ELR (cell line): ENCODE results near the gene PPP1R11.
A peak's percentile ranks its signal among the peaks of the same experiment; 100 is the strongest.

Experiments
- DNase-seq: peaks from one replicate; pipeline ENCODE4 v3.0.0-alpha.2; 2015; ENCODE audit warnings: low read depth

Gene PPP1R11

DNA sequence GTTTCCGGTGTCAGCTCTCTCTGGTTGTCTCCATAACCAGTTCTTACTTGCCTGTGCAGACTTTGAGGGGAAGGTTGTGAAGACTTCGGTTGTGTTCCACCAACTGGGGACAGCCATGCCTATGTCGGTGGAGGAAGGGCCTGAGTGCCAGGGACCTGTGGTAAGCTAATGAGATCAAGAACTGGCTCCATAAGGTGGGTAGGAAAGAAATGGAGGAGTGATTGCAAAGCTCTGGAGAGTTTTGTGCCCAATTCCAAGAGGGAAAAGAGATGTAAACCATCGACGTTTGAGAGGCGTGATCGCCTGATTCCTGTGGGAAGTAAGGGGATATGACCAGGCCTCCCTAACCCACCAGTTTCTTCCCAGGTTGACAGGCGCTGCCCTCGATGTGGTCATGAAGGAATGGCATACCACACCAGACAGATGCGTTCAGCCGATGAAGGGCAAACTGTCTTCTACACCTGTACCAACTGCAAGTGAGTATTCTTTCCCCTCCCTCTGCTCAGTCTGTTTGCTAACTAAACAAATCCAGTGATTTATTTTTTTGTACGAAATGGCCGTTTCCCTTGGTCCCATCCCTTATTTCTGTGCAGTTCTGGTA, 5.0 kb upstream of the PPP1R11 start:
- DNase-seq, result no peak

DNA sequence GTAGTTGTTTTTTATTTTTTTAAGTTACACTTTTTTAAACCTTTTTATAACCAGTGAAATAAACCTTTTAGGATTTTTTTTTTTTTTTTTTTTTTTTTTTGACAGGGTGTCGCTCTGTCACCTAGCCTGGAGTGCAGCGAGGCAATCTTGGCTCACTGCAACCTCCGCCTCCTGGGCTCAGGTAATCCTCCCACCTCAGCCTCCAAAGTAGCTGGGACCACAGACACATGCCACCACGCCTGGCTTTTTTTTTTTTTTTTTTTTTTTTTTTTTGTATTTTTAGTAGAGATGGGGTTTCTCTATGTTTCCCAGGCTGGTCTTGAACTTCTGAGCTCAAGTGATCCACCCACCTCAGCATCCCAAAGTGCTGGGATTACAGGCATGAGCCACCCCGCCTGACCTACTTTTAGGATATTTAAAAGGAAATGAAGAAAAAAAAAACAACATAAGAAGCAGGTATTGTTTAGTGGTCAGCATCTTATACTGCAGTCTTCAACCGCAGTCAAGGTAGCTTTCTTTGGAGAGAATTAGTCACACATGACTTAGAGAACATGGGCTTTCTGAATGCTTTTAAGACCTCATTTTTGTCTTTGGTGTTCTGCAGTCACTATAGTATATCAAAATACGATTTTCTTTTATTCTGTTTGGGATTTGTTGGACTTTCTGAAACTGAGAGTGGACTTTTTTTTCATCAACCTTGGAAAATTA, 4.4 kb upstream of the PPP1R11 start:
- DNase-seq, result peak; percentile 28

- DNase-seq, result no peak
Observed at GRCh38 chr6:30063315-30063714, 3.7 kb upstream of the PPP1R11 start.

- no peak for DNase-seq
Observed at GRCh38 chr6:30066082-30066481, 916 bp upstream of the PPP1R11 start.

- DNase-seq, result no peak
Observed at GRCh38 chr6:30067460-30068139, 602 bp downstream of the PPP1R11 start.

DNA sequence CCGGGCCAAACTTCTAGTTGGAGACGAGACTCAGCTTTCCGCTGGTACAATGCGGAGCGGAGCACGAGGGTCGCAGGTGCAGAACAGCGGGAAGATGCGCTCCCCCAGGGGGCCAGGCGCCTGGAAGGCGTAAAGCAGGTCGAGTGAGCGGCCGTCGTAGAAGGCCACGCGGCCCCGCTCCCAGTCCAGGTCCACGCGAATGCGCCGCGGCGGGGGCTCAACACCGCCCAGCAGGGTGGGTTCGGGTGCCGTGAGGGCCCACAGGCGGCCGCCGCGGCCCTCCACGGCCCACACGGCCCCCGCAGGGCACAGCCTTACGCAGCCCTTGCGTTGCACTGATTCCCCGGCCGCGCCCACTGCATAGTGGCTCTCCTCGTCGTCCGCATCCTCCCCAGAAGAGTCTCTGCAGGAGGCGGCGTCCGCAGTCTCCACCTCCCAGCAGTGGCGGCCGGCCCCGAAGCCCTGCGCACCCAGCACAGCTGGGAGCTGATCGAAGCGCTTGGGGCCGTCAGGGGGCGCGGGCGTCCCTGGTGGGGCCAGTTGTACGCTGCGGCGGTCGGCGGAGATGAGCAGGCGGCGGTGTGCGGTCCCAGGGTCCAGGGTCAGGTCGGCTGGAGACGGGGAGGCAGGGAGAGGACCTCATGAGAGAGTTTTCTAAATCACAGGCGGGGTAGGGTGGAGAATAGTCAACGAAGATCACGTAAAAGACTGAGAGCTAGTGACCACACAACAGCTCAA, 4.3 kb downstream of the PPP1R11 start:
- DNase-seq, result no peak

GRCh38 chr6:30071858-30072257, 4.9 kb downstream of the PPP1R11 start:
- no peak for DNase-seq

GRCh38 chr6:30073489-30074235, 6.7 kb downstream of the PPP1R11 start:
- no peak for DNase-seq

- no peak for DNase-seq
Observed at GRCh38 chr6:30074331-30075093, 7.5 kb downstream of the PPP1R11 start.

- DNase-seq, result no peak
Observed at GRCh38 chr6:30075094-30075789, 8.2 kb downstream of the PPP1R11 start, which contains the start of gene RNF39. Gene RNF39, minus strand, starts transcription at chr6:30075769. Its CDS starts 184 bp downstream, at chr6:30075585.

GRCh38 chr6:30075790-30076732, 9.1 kb downstream of the PPP1R11 start:
- DNase-seq, result no peak

DNA sequence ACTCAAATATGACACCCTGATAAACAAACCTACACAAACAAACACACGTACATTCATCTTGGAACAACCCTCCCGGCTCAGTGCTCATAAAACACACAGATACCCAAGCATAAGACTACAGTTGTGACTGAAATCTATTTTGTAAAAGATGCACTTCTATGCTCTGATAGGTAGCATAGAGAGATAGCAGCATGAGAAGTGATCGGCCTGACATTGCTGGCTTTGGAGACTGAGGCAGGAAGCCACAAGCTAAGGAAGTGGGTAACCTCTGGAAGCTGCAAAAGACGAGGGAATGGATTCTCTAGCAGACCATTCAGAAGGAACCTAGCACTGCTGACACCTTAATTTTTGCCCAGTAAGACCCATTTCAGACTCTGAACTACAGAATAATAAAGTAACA, 10.2 kb downstream of the PPP1R11 start:
- DNase-seq, result no peak

DNA sequence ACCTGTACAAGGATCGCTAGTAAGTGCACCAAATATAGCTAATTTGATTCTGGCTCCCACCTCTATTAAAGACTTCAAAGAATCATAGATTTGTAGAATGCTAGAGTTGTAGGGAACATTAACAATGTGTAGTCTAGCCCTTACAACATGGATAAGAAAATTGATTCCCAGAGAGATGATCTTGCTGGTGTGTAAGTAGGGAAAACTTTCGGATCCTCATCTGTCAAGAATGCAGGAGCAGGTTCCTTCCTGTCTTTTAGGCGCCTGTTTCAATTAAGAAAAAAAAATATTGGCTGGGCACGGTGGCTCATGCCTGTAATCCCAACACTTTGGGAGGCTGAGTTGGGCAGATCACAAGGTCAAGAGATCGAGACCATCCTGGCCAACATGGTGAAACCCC, 20.9 kb downstream of the PPP1R11 start:
- DNase-seq, result no peak

DNA sequence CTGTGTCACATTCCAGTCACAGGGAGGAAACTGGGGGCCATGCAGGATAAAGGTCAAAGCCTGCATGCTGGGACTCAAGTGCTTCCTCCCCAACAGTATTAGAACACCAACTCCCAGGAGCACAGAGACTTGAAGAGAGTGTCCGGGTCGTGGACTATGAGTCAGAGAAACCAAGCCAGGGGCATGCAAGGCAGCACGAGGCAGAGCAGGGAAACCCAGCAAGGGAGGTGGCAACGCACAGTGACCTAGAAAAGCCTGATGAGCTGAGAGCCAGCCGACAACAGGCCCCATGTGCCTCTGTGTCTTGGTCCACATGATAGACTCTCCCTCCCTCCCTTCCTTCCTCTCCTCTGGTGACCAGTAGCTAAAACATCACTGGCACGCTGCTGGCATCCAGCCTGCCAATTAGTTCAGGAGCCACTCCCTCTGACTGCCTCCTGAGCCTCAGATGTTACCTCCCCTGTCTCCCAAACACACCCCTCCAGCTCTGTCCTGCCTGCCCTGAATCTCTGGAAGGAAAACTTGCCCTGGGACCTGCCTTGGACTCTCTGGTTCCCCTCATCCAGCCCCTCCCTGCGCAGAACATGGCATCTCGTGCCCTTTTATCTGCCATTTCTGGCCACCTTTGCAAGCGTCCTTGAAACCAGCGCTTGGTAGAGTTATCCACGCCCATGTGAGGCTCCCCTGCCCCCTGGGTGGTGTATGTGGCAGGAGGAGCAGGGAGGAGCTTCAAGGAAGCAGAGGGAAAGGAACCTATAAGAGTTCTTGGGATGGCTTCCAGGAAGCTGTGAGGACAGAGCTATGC, 24.8 kb downstream of the PPP1R11 start:
- DNase-seq, result peak; percentile 58

- DNase-seq, result no peak
Observed at GRCh38 chr6:30092852-30093543, 26.0 kb downstream of the PPP1R11 start.

GRCh38 chr6:30093951-30094661, 27.1 kb downstream of the PPP1R11 start:
- DNase-seq, result no peak

DNA sequence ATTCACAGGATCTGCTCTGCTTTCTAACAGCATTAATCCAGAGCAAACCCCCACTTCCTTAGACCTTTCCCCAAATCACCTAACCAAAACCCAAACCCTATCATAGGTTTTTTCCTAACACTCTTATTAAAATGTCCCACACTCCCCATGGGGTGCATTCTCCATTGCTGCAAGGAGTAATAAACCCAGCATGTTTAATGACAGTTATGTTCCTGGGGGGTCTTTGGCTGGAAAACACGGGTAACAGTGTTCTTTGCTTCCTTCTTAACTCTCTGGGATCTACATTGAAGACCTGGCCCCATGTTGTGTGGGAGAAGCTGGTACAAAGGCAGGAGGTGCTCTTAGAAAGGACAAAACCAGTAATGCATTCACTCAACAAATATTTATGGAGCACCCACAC, 29.8 kb downstream of the PPP1R11 start:
- DNase-seq, result no peak
